Brain pericyte (primary cell): ENCODE results near the gene DOK3.
"Not testable (repeated sequence)": the region's sequence is repeated elsewhere in the genome, so short reads cannot be mapped to it uniquely, and the experiment has no call there.

Experiments used
- DNase-seq: peaks from one replicate; pipeline ENCODE4 v3.0.0-alpha.2; 2012; ENCODE audit warnings: low read depth, low spot score

The DOK3 gene

GRCh38 chr5:177535125-177535524 is 25.5 kb upstream of the DOK3 start:
- DNase-seq: no peak

- not testable (repeated sequence) for DNase-seq
These were observed 24.8 kb upstream of the DOK3 start for GRCh38 chr5:177534433-177534832.

GRCh38 chr5:177531209-177531940 is 21.7 kb upstream of the DOK3 start:
- DNase-seq: no peak

- no peak for DNase-seq
These were observed 21.0 kb upstream of the DOK3 start for GRCh38 chr5:177530638-177531037.

- DNase-seq: no peak
These were observed 19.9 kb upstream of the DOK3 start for GRCh38 chr5:177529247-177530203.

GRCh38 chr5:177528631-177529030 is 19.0 kb upstream of the DOK3 start:
- no peak for DNase-seq

GRCh38 chr5:177527595-177527994 is 18.0 kb upstream of the DOK3 start:
- DNase-seq: no peak

GRCh38 chr5:177526791-177527190 is 17.2 kb upstream of the DOK3 start:
- no peak for DNase-seq

GRCh38 chr5:177526191-177526590 is 16.6 kb upstream of the DOK3 start:
- DNase-seq: no peak

GRCh38 chr5:177524941-177525655 is 15.5 kb upstream of the DOK3 start:
- DNase-seq: no peak

- no peak for DNase-seq
These were observed 14.9 kb upstream of the DOK3 start for GRCh38 chr5:177524539-177524900.

GRCh38 chr5:177523711-177524538 is 14.3 kb upstream of the DOK3 start:
- no peak for DNase-seq

GRCh38 chr5:177520916-177521513 is 11.4 kb upstream of the DOK3 start:
- no peak for DNase-seq

- DNase-seq: no peak
These were observed 10.6 kb upstream of the DOK3 start for GRCh38 chr5:177520271-177520670.

GRCh38 chr5:177519463-177520235 is 10.0 kb upstream of the DOK3 start:
- no peak for DNase-seq

GRCh38 chr5:177516601-177517568 is 7.3 kb upstream of the DOK3 start, which contains the start of gene DDX41:
TSS of gene DDX41 (minus strand) at chr5:177516961. CDS start at chr5:177516945, 16 bp downstream.
- DNase-seq: peak; percentile 97

GRCh38 chr5:177515580-177515979 is 6.0 kb upstream of the DOK3 start:
- DNase-seq: no peak

GRCh38 chr5:177514541-177514940 is 4.9 kb upstream of the DOK3 start:
- DNase-seq: no peak

- no peak for DNase-seq
These were observed 3.9 kb upstream of the DOK3 start for GRCh38 chr5:177513500-177513899.
